D721Med (cell line): ENCODE data around the gene TCF7L1.
"Not testable (repeated sequence)": the region's sequence is repeated elsewhere in the genome, so short reads cannot be mapped to it uniquely, and the experiment has no call there.

Source experiments
- DNase-seq: peaks from one replicate; pipeline ENCODE4 v3.0.0; 2011; ENCODE audit warnings: low spot score; ENCODE audit not compliant: insufficient read length
- FAIRE-seq: peaks from 2 replicates; lab custom pipeline; 2011; peaks lifted over from hg19 to GRCh38; lab: Jason Lieb, UNC
- CTCF ChIP-seq: IDR thresholded peaks from 2 replicates; pipeline ENCODE4 v1.5.1; 2012; ENCODE audit warnings: mild to moderate bottlenecking, control low read depth; ENCODE audit not compliant: insufficient read depth; ENCODE audit errors: missing control alignments

TCF7L1 gene

GRCh38 chr2:85341269-85342029 is 208.3 kb downstream of the TCF7L1 start:
- FAIRE-seq = no peak
- no peak for TF ChIP-seq CTCF
- no peak for DNase-seq

DNA sequence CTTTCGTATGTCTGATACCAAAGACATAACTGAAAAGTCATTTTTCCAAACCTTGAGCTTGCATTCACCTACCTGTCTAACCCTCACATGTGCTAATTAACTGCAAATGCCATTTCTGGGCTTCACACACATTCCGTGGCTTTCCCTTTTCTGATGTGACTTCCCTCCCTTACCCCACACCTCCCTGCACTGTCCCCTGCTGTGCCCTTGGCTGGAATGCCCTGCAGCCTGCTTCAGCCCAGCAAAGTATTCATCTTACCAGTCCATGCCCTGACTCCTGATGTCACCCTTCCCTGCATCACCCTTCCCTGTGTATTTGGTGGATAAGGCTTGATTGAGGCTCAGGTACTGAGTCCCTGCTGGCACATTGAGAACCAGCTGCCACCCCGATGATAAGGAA is 209.0 kb downstream of the TCF7L1 start:
- DNase-seq = no peak
- TF ChIP-seq CTCF = no peak
- no peak for FAIRE-seq

DNA sequence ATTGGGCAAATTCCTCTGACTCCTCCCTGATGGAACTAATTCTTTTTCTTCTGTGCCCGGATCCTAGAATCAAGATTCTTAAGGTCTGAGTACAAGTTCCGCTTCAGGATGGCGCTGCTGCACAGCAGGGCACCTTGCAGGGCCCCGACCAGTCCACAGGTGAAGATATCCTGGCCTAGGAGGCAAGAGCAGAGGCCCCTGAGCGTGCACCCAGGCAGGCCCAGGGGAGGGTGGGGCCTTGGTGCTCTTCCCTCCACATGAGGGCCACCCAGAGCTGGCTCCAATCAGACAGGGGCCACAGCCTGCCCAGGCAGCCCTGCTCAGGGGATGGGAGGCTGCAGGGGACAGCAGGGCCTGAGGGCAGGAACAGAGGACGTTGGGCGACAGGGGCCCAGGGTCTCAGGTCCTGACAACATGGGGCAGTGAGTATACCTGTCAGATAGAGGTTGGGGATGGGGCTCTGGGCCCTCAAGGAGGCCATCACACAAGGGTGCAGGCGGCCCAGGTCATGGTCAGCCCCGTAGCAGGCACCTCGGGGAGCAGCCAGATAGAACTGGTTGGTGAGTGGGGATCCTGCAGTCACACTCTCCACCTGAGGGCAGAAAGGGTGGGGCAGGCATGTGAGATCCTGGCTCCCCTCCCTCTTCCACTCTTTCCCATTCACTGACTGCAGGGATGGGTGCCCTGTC is 210.2 kb downstream of the TCF7L1 start:
- not testable (repeated sequence) for FAIRE-seq, DNase-seq

DNA sequence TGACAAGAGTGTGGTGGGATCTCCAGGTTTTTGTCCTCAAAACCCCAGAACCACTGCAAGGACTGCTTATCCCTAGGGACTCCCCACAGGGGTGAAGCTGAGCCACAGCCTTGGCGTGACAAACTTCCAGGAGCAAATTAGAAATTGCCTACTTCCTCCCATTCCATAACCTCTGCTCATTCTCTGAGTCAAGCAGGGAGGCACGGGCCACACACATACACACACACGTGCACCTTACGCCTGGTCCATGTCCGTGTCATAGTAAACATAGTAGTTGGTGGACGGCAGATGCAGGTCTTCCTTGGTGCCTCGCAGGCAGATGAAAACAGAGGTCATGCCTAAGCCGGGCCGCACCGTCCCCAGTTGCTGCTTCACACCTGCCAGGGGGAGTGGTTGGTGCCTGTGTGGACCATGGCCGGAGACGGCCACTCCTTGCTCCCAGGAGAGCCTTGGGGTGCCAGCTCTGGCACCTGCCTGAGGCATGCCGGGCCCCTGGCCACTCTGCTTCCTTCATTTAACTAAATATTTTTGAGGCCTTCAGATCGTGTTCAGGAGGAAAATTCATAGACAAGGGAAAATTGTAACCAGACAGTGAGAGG is 211.3 kb downstream of the TCF7L1 start:
- TF ChIP-seq CTCF = no peak
- FAIRE-seq (no peak), DNase-seq (no peak)

DNA sequence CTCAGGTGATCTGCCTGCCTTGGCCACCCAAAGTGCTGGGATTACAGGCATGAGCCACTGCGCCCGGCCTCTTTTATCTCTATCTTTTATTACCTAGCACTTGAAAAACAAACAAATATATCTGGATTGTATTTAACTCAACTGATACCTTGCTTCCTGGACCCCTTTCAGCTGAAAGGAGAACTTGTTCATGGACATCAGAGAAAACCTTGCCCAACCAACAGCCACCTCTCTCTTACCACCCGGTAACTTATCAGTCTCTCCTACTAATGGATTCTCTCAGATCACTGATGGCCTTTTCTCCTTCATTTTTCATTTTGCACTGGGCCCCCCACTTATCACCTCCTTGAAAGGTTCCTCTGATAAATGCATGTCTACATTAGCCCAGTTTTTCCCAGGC is 214.4 kb downstream of the TCF7L1 start:
- TF ChIP-seq CTCF = no peak
- DNase-seq (no peak), FAIRE-seq (no peak)

GRCh38 chr2:85353876-85354285 is 220.7 kb downstream of the TCF7L1 start:
- no peak for TF ChIP-seq CTCF
- no peak for DNase-seq
- FAIRE-seq = no peak

DNA sequence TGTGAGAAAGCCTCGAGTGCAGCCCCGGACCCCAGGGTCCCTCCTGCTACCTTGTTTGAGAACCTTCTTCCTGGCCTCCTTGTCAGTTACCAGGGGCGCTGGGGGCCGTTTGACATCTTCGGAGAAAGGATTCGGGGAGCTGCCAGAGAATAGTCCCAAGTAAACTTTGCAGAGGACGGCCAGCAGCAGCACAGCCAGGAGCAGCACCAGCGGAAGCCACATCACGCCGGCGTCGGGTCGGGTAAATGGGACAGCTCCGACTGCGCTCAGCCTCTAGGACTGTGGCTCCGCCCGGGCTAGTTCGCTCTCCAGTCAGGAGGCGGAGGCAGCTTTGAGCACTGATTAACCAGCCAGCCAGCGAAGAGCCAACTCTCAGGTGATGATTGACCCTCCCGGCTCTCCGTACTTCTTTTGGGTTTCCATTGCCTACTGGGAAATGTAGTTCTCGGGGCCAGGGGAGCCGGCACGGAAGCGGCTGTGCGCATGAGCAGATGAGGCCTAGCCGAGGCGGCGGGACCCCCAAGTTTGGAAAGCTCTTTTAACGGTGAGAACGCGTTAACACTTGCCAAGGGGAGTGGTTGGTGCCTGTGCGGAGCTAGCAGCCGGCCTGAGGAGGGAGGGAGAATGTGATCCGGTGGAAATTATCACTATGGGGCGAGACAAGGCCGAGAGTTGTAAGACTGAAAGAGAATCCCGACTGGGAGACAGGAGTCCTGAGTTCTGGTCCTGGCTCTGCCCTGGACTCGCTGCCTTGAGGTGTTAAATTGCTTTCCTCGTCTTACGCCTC is 221.3 kb downstream of the TCF7L1 start, which contains the start of the genes ELMOD3 and RETSAT:
TSS of gene ELMOD3 (plus strand) at position 484 of the 787 bp plus-strand sequence. CDS start 2,430 bp downstream, outside the sequence.
TSS of gene RETSAT (minus strand) at position 243 of the 787 bp plus-strand sequence. CDS start at position 222, 21 bp downstream.
- TF ChIP-seq CTCF = no peak
- DNase-seq (peak; percentile 94), FAIRE-seq (no peak)
